ENCODE results near the gene NMT1. TPM values are rescaled to one million over a fixed set of nuclear protein-coding genes. Genes with fewer than 3 reads are reported as not detected.

Gene NMT1
- total RNA-seq, 3 donors from 2014 or later: 81.9 to 130 (median 84.0) TPM

- H3K4me3 ChIP-seq: no peak overlapping the region
- no peaks in the 10 kb centered on the region for H3K27me3 ChIP-seq
- intact Hi-C loops (cut with DNase I; ENCODE audit: low total_unique reads): no loop called here
- H3K9me3 ChIP-seq: no peaks in the 10 kb centered on the region
- TF ChIP-seq, protein P1, sequence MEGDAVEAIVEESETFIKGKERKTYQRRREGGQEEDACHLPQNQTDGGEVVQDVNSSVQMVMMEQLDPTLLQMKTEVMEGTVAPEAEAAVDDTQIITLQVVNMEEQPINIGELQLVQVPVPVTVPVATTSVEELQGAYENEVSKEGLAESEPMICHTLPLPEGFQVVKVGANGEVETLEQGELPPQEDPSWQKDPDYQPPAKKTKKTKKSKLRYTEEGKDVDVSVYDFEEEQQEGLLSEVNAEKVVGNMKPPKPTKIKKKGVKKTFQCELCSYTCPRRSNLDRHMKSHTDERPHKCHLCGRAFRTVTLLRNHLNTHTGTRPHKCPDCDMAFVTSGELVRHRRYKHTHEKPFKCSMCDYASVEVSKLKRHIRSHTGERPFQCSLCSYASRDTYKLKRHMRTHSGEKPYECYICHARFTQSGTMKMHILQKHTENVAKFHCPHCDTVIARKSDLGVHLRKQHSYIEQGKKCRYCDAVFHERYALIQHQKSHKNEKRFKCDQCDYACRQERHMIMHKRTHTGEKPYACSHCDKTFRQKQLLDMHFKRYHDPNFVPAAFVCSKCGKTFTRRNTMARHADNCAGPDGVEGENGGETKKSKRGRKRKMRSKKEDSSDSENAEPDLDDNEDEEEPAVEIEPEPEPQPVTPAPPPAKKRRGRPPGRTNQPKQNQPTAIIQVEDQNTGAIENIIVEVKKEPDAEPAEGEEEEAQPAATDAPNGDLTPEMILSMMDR (IDR thresholded peaks at IDR 0.05): no peak
- TF ChIP-seq POLR2AphosphoS5 (IDR thresholded peaks at IDR 0.05) (no peak), POLR2A (IDR thresholded peaks at IDR 0.05) (no peak)
- DNase-seq (ENCODE audit: low spot score in 2 of 2): no peak
- peaks cover 17 to 23% of the 10 kb centered on the region in 2 donors for H3K4me1 ChIP-seq
- H3K27ac ChIP-seq: peak overlapping the region; percentile 93 to 96
- peaks cover 4% of the 10 kb centered on the region for H3K36me3 ChIP-seq
Observed at GRCh38 chr17:45090711-45091110, 29.6 kb downstream of the NMT1 start.

- Histone ChIP-seq H3K4me3 (peak overlapping the region in 1 of 3 donors; percentile 2), H3K27me3 (no peaks in the 10 kb centered on the region), H3K9me3 (no peaks in the 10 kb centered on the region), H3K36me3 (peaks cover 4% of the 10 kb centered on the region), H3K27ac (peak overlapping the region; percentile 93 to 96), H3K4me1 (peaks cover 17 to 31% of the 10 kb centered on the region in 2 donors)
- intact Hi-C loops (cut with DNase I; ENCODE audit: low total_unique reads): no loop called here
- TF ChIP-seq, protein P1 (IDR thresholded peaks at IDR 0.05): no peak
- TF ChIP-seq POLR2AphosphoS5 (IDR thresholded peaks at IDR 0.05): no peak
- no peak for DNase-seq (ENCODE audit: low spot score in 2 of 2)
Observed at GRCh38 chr17:45091778-45092425, 30.8 kb downstream of the NMT1 start.

GRCh38 chr17:45092911-45093430, 31.9 kb downstream of the NMT1 start:
- Histone ChIP-seq H3K9me3 (no peaks in the 10 kb centered on the region), H3K4me3 (peak overlapping the region in 1 of 3 donors; percentile 24), H3K27me3 (no peaks in the 10 kb centered on the region), H3K36me3 (peaks cover 4% of the 10 kb centered on the region), H3K4me1 (peaks cover 17 to 35% of the 10 kb centered on the region in 2 donors), H3K27ac (peak overlapping the region; percentile 93 to 96)
- TF ChIP-seq POLR2A (IDR thresholded peaks at IDR 0.05) (no peak), POLR2AphosphoS5 (IDR thresholded peaks at IDR 0.05) (peak in 2 of 3 donors; percentile 68 to 95)
- intact Hi-C loops (cut with DNase I; ENCODE audit: low total_unique reads): no loop called here
- DNase-seq (ENCODE audit: low spot score in 2 of 2): peak; percentile 82 to 94

DNA sequence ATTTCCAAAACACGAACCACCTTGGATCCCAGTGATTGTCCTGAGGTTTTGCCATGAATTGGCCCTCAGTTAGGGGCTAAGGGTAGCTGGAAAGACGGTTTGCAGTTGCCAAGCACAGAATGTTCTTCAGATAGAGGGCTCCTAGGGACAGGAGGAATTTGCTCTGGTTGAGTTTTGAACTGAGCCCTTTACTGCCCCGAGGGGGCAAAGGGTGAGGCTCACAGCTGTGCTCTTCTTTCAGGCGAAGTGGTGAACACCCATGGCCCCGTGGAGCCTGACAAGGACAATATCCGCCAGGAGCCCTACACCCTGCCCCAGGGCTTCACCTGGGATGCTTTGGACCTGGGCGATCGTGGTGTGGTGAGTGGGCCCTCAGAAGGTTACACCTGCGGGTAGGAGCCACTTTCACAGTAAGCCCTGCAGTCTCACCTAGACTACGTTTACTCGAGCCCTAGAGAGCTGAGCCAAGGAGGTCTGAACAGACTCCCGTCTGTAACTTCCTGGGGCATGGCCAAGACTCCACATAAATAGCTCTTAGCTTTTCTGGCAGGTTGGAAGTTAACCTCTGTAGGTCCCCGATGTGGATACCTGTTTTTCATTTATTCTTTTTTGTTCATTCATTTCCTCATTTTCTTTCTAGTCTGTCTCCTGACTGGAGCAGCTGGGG, 32.5 kb downstream of the NMT1 start:
- peak in 1 of 2 donors; percentile 75 for DNase-seq (ENCODE audit: low spot score in 2 of 2)
- H3K9me3 ChIP-seq: no peaks in the 10 kb centered on the region
- TF ChIP-seq POLR2AphosphoS5 (IDR thresholded peaks at IDR 0.05) (no peak), POLR2A (IDR thresholded peaks at IDR 0.05) (no peak)
- TF ChIP-seq, protein P1 (IDR thresholded peaks at IDR 0.05): no peak
- peaks cover 19 to 41% of the 10 kb centered on the region in 2 donors for H3K4me1 ChIP-seq
- H3K27ac ChIP-seq: peak overlapping the region; percentile 93 to 96
- H3K36me3 ChIP-seq: peaks cover 4% of the 10 kb centered on the region
- intact Hi-C loops (cut with DNase I; ENCODE audit: low total_unique reads): no loop called here
- peak overlapping the region in 1 of 3 donors; percentile 24 for H3K4me3 ChIP-seq
- no peaks in the 10 kb centered on the region for H3K27me3 ChIP-seq

DNA sequence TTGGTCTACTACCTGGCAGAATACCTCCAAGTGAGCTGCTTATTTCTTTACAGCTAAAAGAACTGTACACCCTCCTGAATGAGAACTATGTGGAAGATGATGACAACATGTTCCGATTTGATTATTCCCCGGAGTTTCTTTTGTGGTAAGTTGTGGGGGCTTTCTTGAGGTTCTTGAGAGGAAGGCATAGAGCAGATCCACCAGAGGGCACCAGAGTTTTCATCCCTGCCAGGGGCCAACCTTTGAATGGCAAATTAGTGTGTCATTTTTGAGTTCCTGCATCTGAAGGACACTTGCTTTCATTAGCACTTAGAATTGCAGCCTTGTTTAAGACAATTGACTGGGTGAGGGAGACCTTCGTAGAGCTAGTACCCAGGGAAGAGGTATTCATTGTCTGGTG, 35.0 kb downstream of the NMT1 start:
- Histone ChIP-seq H3K4me3 (no peak overlapping the region), H3K9me3 (no peaks in the 10 kb centered on the region), H3K36me3 (no peaks in the 10 kb centered on the region), H3K27me3 (no peaks in the 10 kb centered on the region), H3K27ac (peak overlapping the region; percentile 93 to 96), H3K4me1 (peaks cover 20 to 43% of the 10 kb centered on the region in 2 donors)
- DNase-seq (ENCODE audit: low spot score in 2 of 2): no peak
- intact Hi-C loops (cut with DNase I; ENCODE audit: low total_unique reads): no loop called here
- no peak for TF ChIP-seq POLR2A (IDR thresholded peaks at IDR 0.05)
- TF ChIP-seq POLR2AphosphoS5 (IDR thresholded peaks at IDR 0.05): no peak
- TF ChIP-seq, protein P1 (IDR thresholded peaks at IDR 0.05): peak; percentile 27 to 43 (median 39)
